Natural killer cell (primary cell): ENCODE data around the gene ADAMTSL1. TPM values are rescaled to one million over a fixed set of nuclear protein-coding genes. Genes with fewer than 3 reads are reported as not detected.

Experiments used
- ATAC-seq, 3 donors: fragments of 150-1000 bp in 2 of 3; fragments of 200-7000 bp in 1 of 3; cut with Tn5 transposase; 1 replicate in 1 of 3; 2 replicates in 2 of 3; pipeline ENCODE4 v1.10.0; 2021; ENCODE audit warnings: mild to moderate bottlenecking in 2 of 3, moderate library complexity in 2 of 3
- DNase-seq, 2 donors: peaks; one replicate each; pipeline versions ENCODE4 v3.0.0 to v3.0.0-alpha.2; 2013 to 2021; ENCODE audit warnings: mixed read lengths in 1 of 2
- H3K27ac ChIP-seq: one replicate; pipeline ENCODE4 v1.5.1; 2013; ENCODE audit warnings: mild to moderate bottlenecking, low read length
- H3K27me3 ChIP-seq: one replicate; pipeline ENCODE4 v1.6.1; 2013; ENCODE audit warnings: low read length; ENCODE audit not compliant: control insufficient read depth, insufficient read depth
- H3K36me3 ChIP-seq: one replicate; pipeline ENCODE4 v1.6.1; 2013; ENCODE audit warnings: low read length; ENCODE audit not compliant: control insufficient read depth, insufficient read depth
- H3K4me1 ChIP-seq: one replicate; pipeline ENCODE4 v1.6.1; 2013; ENCODE audit warnings: low read length; ENCODE audit not compliant: control insufficient read depth, insufficient read depth
- H3K4me3 ChIP-seq: one replicate; pipeline ENCODE4 v1.5.1; 2013; ENCODE audit warnings: low read length
- H3K9me3 ChIP-seq: one replicate; pipeline ENCODE4 v1.6.1; 2013; ENCODE audit warnings: low read length; ENCODE audit not compliant: control insufficient read depth, insufficient read depth
- H3K27ac Mint-ChIP-seq, 2 donors: one replicate each; pipeline ENCODE4 v1.8.0; 2022; ENCODE audit warnings: mild to moderate bottlenecking in 2 of 2, mixed read lengths in 2 of 2, moderate library complexity in 1 of 2
- H3K27me3 Mint-ChIP-seq, 2 donors: one replicate each; pipeline ENCODE4 v1.8.0; 2022; ENCODE audit warnings: low read depth in 2 of 2, mixed read lengths in 2 of 2
- H3K36me3 Mint-ChIP-seq: one replicate; pipeline ENCODE4 v1.8.0; 2022; ENCODE audit warnings: mixed read lengths
- H3K4me1 Mint-ChIP-seq, 2 donors: one replicate each; pipeline ENCODE4 v1.8.0; 2022; ENCODE audit warnings: mixed read lengths in 2 of 2
- H3K4me3 Mint-ChIP-seq: one replicate; pipeline ENCODE4 v1.8.0; 2022; ENCODE audit warnings: mild to moderate bottlenecking, moderate library complexity, mixed read lengths
- H3K9me3 Mint-ChIP-seq, 2 donors: one replicate each; pipeline ENCODE4 v1.8.0; 2022; ENCODE audit warnings: mixed read lengths in 2 of 2
- CTCF ChIP-seq: fragments of 200-600 bp; IDR thresholded peaks from one replicate; pipeline ENCODE4 v1.8.0; 2022; ENCODE audit warnings: antibody characterized with exemption
- WGBS: methylation state at CpG from one replicate; pipeline ENCODE4 v1.1.7; 2013; ENCODE audit warnings: missing lambda C conversion rate; ENCODE audit not compliant: insufficient coverage; 5-methylcytosine and 5-hydroxymethylcytosine counted together
- intact Hi-C: fragments of 100-400 bp; cut with micrococcal nuclease; formaldehyde crosslinking; loops from one replicate; pipeline ENCODE4 v1.14.2; 2022
- total RNA-seq, 4 donors: library from RNA; stranded (reverse); fragments of 120-200 nt in 1 of 4; gene quantifications; one replicate each; pipeline versions ENCODE4 v1.2.3 to v1.2.4, GENCODE V29; 2013 to 2022

Gene ADAMTSL1
- total RNA-seq, 3 donors from 2014 or later (not counting 1 experiment from before 2014, with no cell fraction given) = not detected

GRCh38 chr9:18623221-18624079 is 149.5 kb downstream of the ADAMTSL1 start:
- H3K4me3 Mint-ChIP-seq = no peak overlapping the region
- H3K27ac ChIP-seq = no peak overlapping the region
- no peaks in the 10 kb centered on the region for H3K27me3 Mint-ChIP-seq
- H3K4me1 Mint-ChIP-seq = no peaks in the 10 kb centered on the region
- intact Hi-C loops = no loop called here
- no peaks in the 10 kb centered on the region for H3K36me3 Mint-ChIP-seq
- H3K4me3 ChIP-seq = no peak overlapping the region
- no peaks in the 10 kb centered on the region for H3K9me3 ChIP-seq
- TF ChIP-seq CTCF = no peak
- no peak overlapping the region for H3K27ac Mint-ChIP-seq
- H3K4me1 ChIP-seq = no peaks in the 10 kb centered on the region
- ATAC-seq (no peak), DNase-seq (no peak)
- no peaks in the 10 kb centered on the region for H3K36me3 ChIP-seq
- H3K9me3 Mint-ChIP-seq = no peaks in the 10 kb centered on the region
- no peaks in the 10 kb centered on the region for H3K27me3 ChIP-seq
- 56% methylated on average over 3 of the region's 4 CpGs for WGBS

- no peak overlapping the region for H3K27ac ChIP-seq
- intact Hi-C loops = no loop called here
- no peaks in the 10 kb centered on the region for H3K9me3 Mint-ChIP-seq
- no peaks in the 10 kb centered on the region for H3K36me3 Mint-ChIP-seq
- H3K27me3 Mint-ChIP-seq = no peaks in the 10 kb centered on the region
- DNase-seq (no peak), ATAC-seq (no peak)
- H3K4me1 Mint-ChIP-seq = no peaks in the 10 kb centered on the region
- H3K4me1 ChIP-seq = no peaks in the 10 kb centered on the region
- H3K9me3 ChIP-seq = no peaks in the 10 kb centered on the region
- no peak for TF ChIP-seq CTCF
- no peaks in the 10 kb centered on the region for H3K27me3 ChIP-seq
- no peak overlapping the region for H3K4me3 ChIP-seq
- no peak overlapping the region for H3K4me3 Mint-ChIP-seq
- no peak overlapping the region for H3K27ac Mint-ChIP-seq
- 83% methylated on average over 2 of the region's 2 CpGs for WGBS
- no peaks in the 10 kb centered on the region for H3K36me3 ChIP-seq
Measured at GRCh38 chr9:18626046-18626698, 152.2 kb downstream of the ADAMTSL1 start.

GRCh38 chr9:18629136-18629535 is 155.2 kb downstream of the ADAMTSL1 start:
- no peak overlapping the region for H3K27ac Mint-ChIP-seq
- peaks cover 0 to 2% of the 10 kb centered on the region in 2 donors for H3K9me3 Mint-ChIP-seq
- WGBS = no CpG with 5 or more reads among the region's 1 CpG
- H3K9me3 ChIP-seq = no peaks in the 10 kb centered on the region
- H3K4me3 ChIP-seq = no peak overlapping the region
- intact Hi-C loops = no loop called here
- H3K27me3 Mint-ChIP-seq = no peaks in the 10 kb centered on the region
- H3K27ac ChIP-seq = no peak overlapping the region
- no peaks in the 10 kb centered on the region for H3K4me1 Mint-ChIP-seq
- no peak for TF ChIP-seq CTCF
- ATAC-seq (no peak), DNase-seq (no peak)
- no peaks in the 10 kb centered on the region for H3K36me3 ChIP-seq
- H3K4me1 ChIP-seq = no peaks in the 10 kb centered on the region
- no peaks in the 10 kb centered on the region for H3K27me3 ChIP-seq
- no peaks in the 10 kb centered on the region for H3K36me3 Mint-ChIP-seq
- no peak overlapping the region for H3K4me3 Mint-ChIP-seq
